Adrenal gland (tissue), 5 donors: ENCODE data around the gene DCDC2.

Experiments
- POLR2A ChIP-seq, 2 donors: fragments of 450-650 bp; IDR thresholded peaks; one replicate each; pipeline ENCODE4 v1.6.1; 2017; ENCODE audit warnings: antibody characterized with exemption in 2 of 2, mild to moderate bottlenecking in 2 of 2, moderate library complexity in 1 of 2
- TF ChIP-seq, protein P1 (sequence below), 6 experiments: fragments of 450-650 bp in 4 of 6; fragments of 200-600 bp in 2 of 6; sonication (generic) in 1 of 6; IDR thresholded peaks; 1 replicate in 5 of 6; 2 replicates in 1 of 6; pipeline versions ENCODE4 v1.5.1 to v1.8.0; 2016 to 2021; ENCODE audit warnings: antibody characterized with exemption in 6 of 6, mild to moderate bottlenecking in 2 of 6, moderate library complexity in 1 of 6
- donor health status: DM: no; HTN: no; CAD: no.

DNA sequence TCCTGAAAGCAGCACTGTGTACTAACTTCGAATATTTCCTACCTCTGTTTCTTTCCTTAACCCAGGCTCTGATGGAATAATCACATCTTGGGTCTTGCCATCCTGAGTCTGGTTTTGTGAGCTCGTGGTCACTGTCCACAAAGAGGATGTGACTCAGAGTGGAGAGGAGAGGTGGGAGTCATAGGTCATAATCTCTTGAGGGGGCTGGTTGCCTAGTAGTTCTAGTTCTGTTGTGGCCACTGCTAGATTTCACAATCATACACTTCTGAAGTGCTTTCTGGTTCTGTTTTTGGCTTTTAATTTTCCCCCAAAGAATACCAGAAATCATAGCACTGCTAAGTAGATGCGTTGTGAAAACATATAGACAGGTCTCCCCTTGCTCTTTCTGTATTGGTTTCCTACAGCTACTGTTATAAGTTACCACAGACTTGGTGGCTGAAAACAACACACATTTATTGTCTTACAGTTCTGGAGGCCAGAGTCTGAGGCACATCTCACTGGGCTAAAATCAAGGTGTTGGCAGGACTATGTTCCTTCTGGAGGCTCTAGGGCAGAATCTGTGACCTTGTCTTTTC is 129.1 kb downstream of the DCDC2 start:
- TF ChIP-seq, protein P1, sequence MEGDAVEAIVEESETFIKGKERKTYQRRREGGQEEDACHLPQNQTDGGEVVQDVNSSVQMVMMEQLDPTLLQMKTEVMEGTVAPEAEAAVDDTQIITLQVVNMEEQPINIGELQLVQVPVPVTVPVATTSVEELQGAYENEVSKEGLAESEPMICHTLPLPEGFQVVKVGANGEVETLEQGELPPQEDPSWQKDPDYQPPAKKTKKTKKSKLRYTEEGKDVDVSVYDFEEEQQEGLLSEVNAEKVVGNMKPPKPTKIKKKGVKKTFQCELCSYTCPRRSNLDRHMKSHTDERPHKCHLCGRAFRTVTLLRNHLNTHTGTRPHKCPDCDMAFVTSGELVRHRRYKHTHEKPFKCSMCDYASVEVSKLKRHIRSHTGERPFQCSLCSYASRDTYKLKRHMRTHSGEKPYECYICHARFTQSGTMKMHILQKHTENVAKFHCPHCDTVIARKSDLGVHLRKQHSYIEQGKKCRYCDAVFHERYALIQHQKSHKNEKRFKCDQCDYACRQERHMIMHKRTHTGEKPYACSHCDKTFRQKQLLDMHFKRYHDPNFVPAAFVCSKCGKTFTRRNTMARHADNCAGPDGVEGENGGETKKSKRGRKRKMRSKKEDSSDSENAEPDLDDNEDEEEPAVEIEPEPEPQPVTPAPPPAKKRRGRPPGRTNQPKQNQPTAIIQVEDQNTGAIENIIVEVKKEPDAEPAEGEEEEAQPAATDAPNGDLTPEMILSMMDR (IDR thresholded peaks at IDR 0.05): no peak
- TF ChIP-seq POLR2A (IDR thresholded peaks at IDR 0.05): no peak
